ENCODE measurements around the gene C4B. TPM values are rescaled to one million over a fixed set of nuclear protein-coding genes. Genes with fewer than 3 reads are reported as not detected.
"Not testable (repeated sequence)": the region's sequence is repeated elsewhere in the genome, so short reads cannot be mapped to it uniquely, and the experiment has no call there.

Gene C4B
- total RNA-seq, 4 donors from 2014 or later = 2.2 to 7.4 (median 5.2) TPM

GRCh38 chr6:31978831-31979230 lies 35.8 kb upstream of the C4B start:
- intact Hi-C loops (cut with DNase I) = no loop called here
- H3K4me1 ChIP-seq = peaks cover 0 to 3% (median 0%) of the 10 kb centered on the region in 3 donors
- WGBS, 2 donors = 89 to 95% methylated on average over 5 of the region's 5 CpGs
- no peak for TF ChIP-seq CTCF (IDR thresholded peaks at IDR 0.05)
- TF ChIP-seq POLR2A (IDR thresholded peaks at IDR 0.05) = no peak
- peaks cover 0 to 22% (median 0%) of the 10 kb centered on the region in 3 donors for H3K36me3 ChIP-seq
- H3K27ac ChIP-seq = no peak overlapping the region
- no peak overlapping the region for H3K4me3 ChIP-seq
- H3K9me3 ChIP-seq = no peaks in the 10 kb centered on the region
- DNase-seq = no peak
- no peaks in the 10 kb centered on the region for H3K27me3 ChIP-seq

DNA sequence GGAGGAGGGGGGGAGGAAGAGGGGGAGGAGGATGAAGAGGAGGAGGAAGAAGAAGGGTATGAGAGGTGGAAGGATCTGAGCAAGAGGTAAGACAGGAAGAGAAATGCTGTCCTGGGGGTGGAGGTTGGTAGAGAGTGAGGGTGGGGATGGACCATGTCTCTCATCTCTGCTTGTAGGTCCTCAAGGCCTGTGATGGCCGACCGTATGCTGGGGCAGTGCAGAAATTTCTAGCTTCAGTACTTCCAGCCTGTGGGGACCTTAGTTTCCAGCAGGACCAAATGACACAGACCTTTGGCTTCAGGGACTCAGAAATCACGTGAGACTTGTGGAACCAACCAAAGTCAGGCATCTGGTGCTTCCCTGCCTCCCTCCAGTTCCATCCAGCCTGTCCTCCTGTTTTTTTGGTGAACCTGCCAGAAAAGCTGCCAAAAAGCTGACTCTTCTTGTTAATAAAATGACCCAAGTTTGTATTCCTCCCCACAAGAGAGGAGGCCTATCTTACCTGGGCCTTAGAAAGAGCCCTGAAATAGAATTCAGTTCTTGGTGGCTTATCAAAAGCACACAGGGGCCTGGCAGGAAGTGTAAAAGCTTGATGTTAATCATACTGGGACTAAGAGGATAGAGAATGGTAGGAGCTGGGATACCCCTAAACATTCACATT lies 35.2 kb upstream of the C4B start:
- Histone ChIP-seq H3K36me3 (peaks cover 0 to 22% (median 0%) of the 10 kb centered on the region in 3 donors), H3K27me3 (no peaks in the 10 kb centered on the region), H3K4me3 (no peak overlapping the region), H3K9me3 (no peaks in the 10 kb centered on the region), H3K27ac (no peak overlapping the region), H3K4me1 (no peaks in the 10 kb centered on the region)
- intact Hi-C loops (cut with DNase I) = no loop called here
- no peak for DNase-seq
- TF ChIP-seq CTCF (IDR thresholded peaks at IDR 0.05) (no peak), POLR2A (IDR thresholded peaks at IDR 0.05) (no peak)
- WGBS, 2 donors = 83 to 93% methylated on average over 3 of the region's 3 CpGs

DNA sequence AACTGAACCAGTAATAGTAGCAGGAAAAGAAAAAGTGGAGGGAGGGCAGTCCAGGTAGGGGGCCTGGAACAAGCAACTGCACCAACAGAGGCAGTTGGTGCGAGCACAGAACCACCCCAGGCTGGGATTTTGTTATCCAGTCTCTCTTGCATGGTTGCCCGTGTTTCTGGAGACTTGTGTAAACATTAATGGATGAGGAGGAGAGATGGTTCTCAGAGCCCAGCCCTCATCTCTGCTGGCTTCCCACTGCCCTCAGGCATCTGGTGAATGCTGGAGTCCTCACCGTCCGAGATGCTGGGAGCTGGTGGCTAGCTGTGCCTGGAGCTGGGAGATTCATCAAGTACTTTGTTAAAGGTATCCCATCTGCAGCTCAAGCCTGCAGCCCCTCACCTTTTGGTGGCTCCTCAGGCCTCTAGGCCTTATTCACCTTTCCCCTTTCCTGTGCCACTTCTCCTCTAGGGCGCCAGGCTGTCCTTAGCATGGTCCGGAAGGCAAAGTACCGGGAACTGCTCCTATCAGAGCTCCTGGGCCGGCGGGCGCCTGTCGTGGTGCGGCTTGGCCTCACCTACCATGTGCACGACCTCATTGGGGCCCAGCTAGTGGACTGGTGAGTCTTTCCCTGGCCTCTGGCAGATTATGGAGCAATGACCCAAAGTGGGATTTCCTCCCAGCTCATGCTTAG lies 34.3 kb upstream of the C4B start:
- H3K27ac ChIP-seq, DNase-seq: not testable (repeated sequence)
- 77 to 94% methylated on average over 4 of the region's 13 CpGs for WGBS, 2 donors

GRCh38 chr6:31980998-31981397 lies 33.6 kb upstream of the C4B start:
- H3K4me3 ChIP-seq; intact Hi-C loops (cut with DNase I); H3K27me3 ChIP-seq; H3K27ac ChIP-seq; H3K9me3 ChIP-seq; H3K4me1 ChIP-seq; DNase-seq: not testable (repeated sequence)
- H3K36me3 ChIP-seq = peaks cover 0 to 22% (median 0%) of the 10 kb centered on the region in 3 donors
- no CpG with 5 or more reads among the region's 5 CpGs for WGBS, 2 donors

More for the DNA sequence above, 34.3 kb upstream of the C4B start:
- H3K27me3 ChIP-seq; H3K4me1 ChIP-seq; H3K4me3 ChIP-seq; H3K9me3 ChIP-seq; intact Hi-C loops (cut with DNase I): not testable (repeated sequence)
- H3K36me3 ChIP-seq = peaks cover 0 to 22% (median 0%) of the 10 kb centered on the region in 3 donors

GRCh38 chr6:31981744-31982143 lies 32.9 kb upstream of the C4B start, which contains the start of gene C4A:
C4A (plus strand) TSS chr6:31982057; CDS start chr6:31982108, 51 bp downstream.
- H3K4me3 ChIP-seq; H3K9me3 ChIP-seq; H3K4me1 ChIP-seq; H3K27me3 ChIP-seq; H3K27ac ChIP-seq; intact Hi-C loops (cut with DNase I); DNase-seq: not testable (repeated sequence)
- no CpG with 5 or more reads among the region's 7 CpGs for WGBS, 2 donors
- peaks cover 0 to 22% (median 0%) of the 10 kb centered on the region in 3 donors for H3K36me3 ChIP-seq

- H3K4me1 ChIP-seq; H3K27me3 ChIP-seq; intact Hi-C loops (cut with DNase I); H3K27ac ChIP-seq; DNase-seq; H3K4me3 ChIP-seq; H3K36me3 ChIP-seq; H3K9me3 ChIP-seq: not testable (repeated sequence)
- no CpG with 5 or more reads among the region's 10 CpGs for WGBS, 2 donors
Measured at GRCh38 chr6:31989363-31989762, 25.2 kb upstream of the C4B start.

GRCh38 chr6:31994421-31994820 lies 20.2 kb upstream of the C4B start:
- H3K9me3 ChIP-seq; H3K27me3 ChIP-seq; H3K4me1 ChIP-seq; H3K4me3 ChIP-seq; H3K27ac ChIP-seq; DNase-seq; H3K36me3 ChIP-seq; intact Hi-C loops (cut with DNase I): not testable (repeated sequence)
- no CpG with 5 or more reads among the region's 14 CpGs for WGBS, 2 donors

- H3K4me3 ChIP-seq; H3K27me3 ChIP-seq; H3K9me3 ChIP-seq; H3K27ac ChIP-seq; H3K36me3 ChIP-seq; DNase-seq; H3K4me1 ChIP-seq; intact Hi-C loops (cut with DNase I): not testable (repeated sequence)
- no CpG with 5 or more reads among the region's 6 CpGs for WGBS, 2 donors
Measured at GRCh38 chr6:31996385-31996784, 18.2 kb upstream of the C4B start.

DNA sequence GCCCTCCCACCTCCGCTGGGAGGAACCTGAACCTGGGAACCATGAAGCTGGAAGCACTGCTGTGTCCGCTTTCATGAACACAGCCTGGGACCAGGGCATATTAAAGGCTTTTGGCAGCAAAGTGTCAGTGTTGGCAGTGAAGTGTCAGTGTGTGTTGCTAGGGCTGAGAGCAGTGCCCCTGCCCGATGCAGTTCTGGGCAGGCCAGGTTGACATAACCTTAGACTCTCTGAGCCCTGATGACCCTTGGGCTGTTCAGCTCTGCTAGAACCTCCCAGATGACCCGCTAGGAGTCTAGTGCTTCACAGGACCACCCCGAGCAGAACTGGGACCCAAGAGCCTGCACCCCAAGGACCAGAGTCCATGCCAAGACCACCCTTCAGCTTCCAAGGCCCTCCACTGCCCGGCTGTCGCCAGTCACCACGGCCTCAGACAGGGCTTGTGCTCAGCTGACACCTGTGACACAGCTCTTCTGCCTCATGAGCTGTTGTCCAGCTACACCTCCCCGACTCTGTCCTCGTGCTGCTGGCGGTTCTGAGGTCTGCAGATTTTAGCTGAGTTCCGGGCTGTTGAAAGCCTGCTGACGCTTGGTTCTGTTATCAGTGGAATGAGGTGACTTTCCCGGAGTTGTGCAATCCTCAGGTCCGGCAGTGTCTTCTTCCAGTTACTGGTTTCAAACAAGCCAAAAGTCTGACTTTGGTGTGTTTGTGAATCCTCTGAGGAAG lies 11.9 kb upstream of the C4B start:
- WGBS, 2 donors = no CpG with 5 or more reads among the region's 15 CpGs
- not testable (repeated sequence) for H3K27me3 ChIP-seq, H3K36me3 ChIP-seq

DNA sequence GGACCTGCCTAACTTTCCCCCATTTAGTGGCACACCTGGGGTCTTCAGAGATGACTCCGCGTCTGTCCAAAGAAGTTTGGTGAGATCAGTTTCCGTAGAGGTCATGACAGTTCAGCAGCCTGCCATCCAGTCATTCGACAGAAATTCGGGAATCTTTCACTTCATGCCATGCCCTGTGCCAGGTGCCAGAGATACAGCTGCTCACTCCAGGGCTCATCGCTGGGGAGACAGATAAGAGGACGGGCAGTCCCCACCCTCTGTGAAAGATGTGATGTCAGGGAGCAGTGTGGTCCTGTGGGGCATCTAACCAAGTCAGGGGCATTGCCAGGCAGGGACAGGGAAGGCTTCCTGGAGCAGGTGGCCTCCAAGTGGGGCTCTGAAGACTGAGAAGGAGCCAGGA lies 11.3 kb upstream of the C4B start:
- H3K4me1 ChIP-seq; H3K4me3 ChIP-seq; H3K27ac ChIP-seq; intact Hi-C loops (cut with DNase I); DNase-seq; H3K9me3 ChIP-seq; H3K36me3 ChIP-seq; H3K27me3 ChIP-seq: not testable (repeated sequence)
- no CpG with 5 or more reads among the region's 7 CpGs for WGBS, 2 donors

More for the DNA sequence above, 11.9 kb upstream of the C4B start:
- DNase-seq; H3K9me3 ChIP-seq; H3K4me1 ChIP-seq; H3K27ac ChIP-seq; H3K4me3 ChIP-seq; intact Hi-C loops (cut with DNase I): not testable (repeated sequence)

DNA sequence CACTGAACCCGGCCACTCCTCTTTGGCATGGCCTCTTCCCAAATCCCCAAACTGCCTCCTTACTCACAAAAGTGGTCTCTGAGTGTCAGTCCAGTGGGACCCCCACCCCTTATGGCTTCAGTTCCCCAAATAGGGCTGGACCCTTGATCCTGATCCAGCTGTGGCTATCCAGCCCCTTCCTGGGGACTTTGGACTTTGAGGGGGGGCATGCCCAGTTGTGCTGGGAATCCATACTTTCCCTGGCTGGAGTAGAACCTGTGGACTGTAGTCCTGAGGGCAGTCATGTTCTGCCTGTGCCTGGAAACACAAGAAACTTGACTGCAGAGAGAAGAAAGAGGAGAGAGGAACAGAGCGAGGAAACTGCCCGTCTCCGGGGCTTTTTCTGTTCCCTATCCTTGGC lies 10.2 kb upstream of the C4B start:
- H3K4me3 ChIP-seq; H3K27me3 ChIP-seq; H3K9me3 ChIP-seq; DNase-seq; H3K27ac ChIP-seq; H3K36me3 ChIP-seq; H3K4me1 ChIP-seq; intact Hi-C loops (cut with DNase I): not testable (repeated sequence)
- 68% methylated on average over 3 of the region's 4 CpGs; no CpG with 5 or more reads in 1 of the 2 donors for WGBS, 2 donors

Measured in esophagus squamous epithelium (tissue), 5 donors.